GM18907 (cell line): ENCODE data around the gene PTH1R.

ENCODE experiments used
- ATAC-seq: cut with Tn5 transposase; IDR thresholded peaks from one replicate; pipeline ENCODE4 v1.9.1; 2021; ENCODE audit warnings: mild to moderate bottlenecking, moderate library complexity; ENCODE audit not compliant: unreplicated experiment

PTH1R gene

GRCh38 chr3:46881596-46882376 lies 4.3 kb downstream of the PTH1R start:
- ATAC-seq, result no peak

- no peak for ATAC-seq
These were observed 5.0 kb downstream of the PTH1R start for GRCh38 chr3:46882377-46883053.

GRCh38 chr3:46883054-46883829 lies 5.7 kb downstream of the PTH1R start:
- no peak for ATAC-seq

- no peak for ATAC-seq
These were observed 6.3 kb downstream of the PTH1R start for GRCh38 chr3:46883830-46884185.

GRCh38 chr3:46884427-46884826 lies 6.9 kb downstream of the PTH1R start:
- ATAC-seq, result no peak

- no peak for ATAC-seq
These were observed 7.4 kb downstream of the PTH1R start for GRCh38 chr3:46884929-46885328.

GRCh38 chr3:46885612-46886011 lies 8.1 kb downstream of the PTH1R start:
- no peak for ATAC-seq

- no peak for ATAC-seq
These were observed 10.5 kb downstream of the PTH1R start for GRCh38 chr3:46887980-46888494.

- no peak for ATAC-seq
These were observed 11.2 kb downstream of the PTH1R start for GRCh38 chr3:46888705-46889104.

GRCh38 chr3:46889381-46890110 lies 12.0 kb downstream of the PTH1R start:
- no peak for ATAC-seq

- no peak for ATAC-seq
These were observed 12.6 kb downstream of the PTH1R start for GRCh38 chr3:46890132-46890531.

- no peak for ATAC-seq
These were observed 13.6 kb downstream of the PTH1R start for GRCh38 chr3:46891132-46891531.

- ATAC-seq, result no peak
These were observed 15.0 kb downstream of the PTH1R start for GRCh38 chr3:46892285-46893145.

- ATAC-seq, result no peak
These were observed 15.7 kb downstream of the PTH1R start for GRCh38 chr3:46893146-46893748.

GRCh38 chr3:46893763-46894162 lies 16.2 kb downstream of the PTH1R start:
- no peak for ATAC-seq

GRCh38 chr3:46894256-46894655 lies 16.7 kb downstream of the PTH1R start:
- no peak for ATAC-seq

- ATAC-seq, result no peak
These were observed 17.7 kb downstream of the PTH1R start for GRCh38 chr3:46895204-46895660.

- ATAC-seq, result no peak
These were observed 18.2 kb downstream of the PTH1R start for GRCh38 chr3:46895761-46896160.

- no peak for ATAC-seq
These were observed 18.9 kb downstream of the PTH1R start for GRCh38 chr3:46896386-46896785.
